ENCODE measurements around the gene PKP1. TPM values are rescaled to one million over a fixed set of nuclear protein-coding genes. Genes with fewer than 3 reads are reported as not detected.
"Not testable (repeated sequence)": the region's sequence is repeated elsewhere in the genome, so short reads cannot be mapped to it uniquely, and the experiment has no call there.

PKP1 gene, protein sequence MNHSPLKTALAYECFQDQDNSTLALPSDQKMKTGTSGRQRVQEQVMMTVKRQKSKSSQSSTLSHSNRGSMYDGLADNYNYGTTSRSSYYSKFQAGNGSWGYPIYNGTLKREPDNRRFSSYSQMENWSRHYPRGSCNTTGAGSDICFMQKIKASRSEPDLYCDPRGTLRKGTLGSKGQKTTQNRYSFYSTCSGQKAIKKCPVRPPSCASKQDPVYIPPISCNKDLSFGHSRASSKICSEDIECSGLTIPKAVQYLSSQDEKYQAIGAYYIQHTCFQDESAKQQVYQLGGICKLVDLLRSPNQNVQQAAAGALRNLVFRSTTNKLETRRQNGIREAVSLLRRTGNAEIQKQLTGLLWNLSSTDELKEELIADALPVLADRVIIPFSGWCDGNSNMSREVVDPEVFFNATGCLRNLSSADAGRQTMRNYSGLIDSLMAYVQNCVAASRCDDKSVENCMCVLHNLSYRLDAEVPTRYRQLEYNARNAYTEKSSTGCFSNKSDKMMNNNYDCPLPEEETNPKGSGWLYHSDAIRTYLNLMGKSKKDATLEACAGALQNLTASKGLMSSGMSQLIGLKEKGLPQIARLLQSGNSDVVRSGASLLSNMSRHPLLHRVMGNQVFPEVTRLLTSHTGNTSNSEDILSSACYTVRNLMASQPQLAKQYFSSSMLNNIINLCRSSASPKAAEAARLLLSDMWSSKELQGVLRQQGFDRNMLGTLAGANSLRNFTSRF
- not detected in 2 replicates for total RNA-seq
- long read RNA-seq: 0 reads

DNA sequence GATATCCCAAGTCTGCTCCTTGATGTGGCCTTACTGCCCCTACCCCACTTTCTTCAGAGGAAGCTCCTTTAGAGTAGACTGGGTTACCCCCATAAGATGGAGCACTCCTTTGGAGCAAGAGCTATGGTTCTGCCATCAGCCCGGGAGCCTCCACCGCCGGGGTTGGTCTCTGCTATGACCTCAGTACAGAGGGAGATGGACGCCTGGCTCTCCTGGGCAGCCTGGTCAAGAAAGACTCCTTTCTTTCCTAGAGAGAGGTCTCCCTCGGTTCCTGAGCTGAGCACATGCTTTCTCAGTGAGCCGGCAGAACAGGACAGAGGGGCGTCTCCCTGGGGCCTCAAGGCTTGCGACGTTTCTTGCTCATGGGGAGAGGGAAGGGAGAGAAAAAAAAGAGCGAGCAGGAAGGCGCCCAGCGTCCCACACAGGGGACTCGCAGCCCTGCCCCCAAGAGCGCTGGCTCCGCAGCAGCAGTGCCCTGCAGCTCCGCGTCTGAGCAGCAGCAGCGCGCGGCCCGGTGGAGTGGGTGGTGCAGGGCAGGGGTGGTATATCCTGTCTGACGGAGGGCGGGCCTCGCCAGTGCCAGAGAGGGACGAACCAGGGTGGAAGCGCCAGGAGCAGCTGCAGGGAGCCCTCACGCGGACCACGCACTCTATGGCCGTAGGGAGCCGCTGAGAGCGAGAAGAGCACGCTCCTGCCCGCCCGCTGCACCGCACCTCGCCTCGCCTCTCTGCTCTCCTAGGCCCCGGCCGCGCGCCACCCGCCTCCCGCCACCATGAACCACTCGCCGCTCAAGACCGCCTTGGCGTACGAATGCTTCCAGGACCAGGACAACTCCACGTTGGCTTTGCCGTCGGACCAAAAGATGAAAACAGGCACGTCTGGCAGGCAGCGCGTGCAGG is at the start of gene PKP1:
Gene PKP1 (plus strand): TSS at position 576 of the 899 bp plus-strand sequence. CDS start 197 bp downstream, at position 773.
- no peak within 1 kb of the TSS for H3K4me3 Mint-ChIP-seq
- no peaks in the 10 kb centered on the region for H3K36me3 Mint-ChIP-seq (ENCODE audit: low read depth)

GRCh38 chr1:201239646-201240045 is 43.7 kb upstream of the PKP1 start:
- not testable (repeated sequence) for DNase-seq (ENCODE audit: low read depth, low spot score); H3K27me3 Mint-ChIP-seq (ENCODE audit: low read depth)

More for the DNA sequence above, at the start of gene PKP1:
- Mint-ChIP-seq H3K27ac (ENCODE audit: unreplicated experiment) (no peak within 1 kb of the TSS), H3K9me3 (no peaks in the 10 kb centered on the region), H3K27me3 (ENCODE audit: low read depth) (peaks cover 14% of the 10 kb centered on the region), H3K4me1 (peaks cover 12% of the 10 kb centered on the region)
- TF ChIP-seq, protein P1, sequence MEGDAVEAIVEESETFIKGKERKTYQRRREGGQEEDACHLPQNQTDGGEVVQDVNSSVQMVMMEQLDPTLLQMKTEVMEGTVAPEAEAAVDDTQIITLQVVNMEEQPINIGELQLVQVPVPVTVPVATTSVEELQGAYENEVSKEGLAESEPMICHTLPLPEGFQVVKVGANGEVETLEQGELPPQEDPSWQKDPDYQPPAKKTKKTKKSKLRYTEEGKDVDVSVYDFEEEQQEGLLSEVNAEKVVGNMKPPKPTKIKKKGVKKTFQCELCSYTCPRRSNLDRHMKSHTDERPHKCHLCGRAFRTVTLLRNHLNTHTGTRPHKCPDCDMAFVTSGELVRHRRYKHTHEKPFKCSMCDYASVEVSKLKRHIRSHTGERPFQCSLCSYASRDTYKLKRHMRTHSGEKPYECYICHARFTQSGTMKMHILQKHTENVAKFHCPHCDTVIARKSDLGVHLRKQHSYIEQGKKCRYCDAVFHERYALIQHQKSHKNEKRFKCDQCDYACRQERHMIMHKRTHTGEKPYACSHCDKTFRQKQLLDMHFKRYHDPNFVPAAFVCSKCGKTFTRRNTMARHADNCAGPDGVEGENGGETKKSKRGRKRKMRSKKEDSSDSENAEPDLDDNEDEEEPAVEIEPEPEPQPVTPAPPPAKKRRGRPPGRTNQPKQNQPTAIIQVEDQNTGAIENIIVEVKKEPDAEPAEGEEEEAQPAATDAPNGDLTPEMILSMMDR (conservative IDR thresholded peaks at IDR 0.05): no peak
- DNase-seq (ENCODE audit: low read depth, low spot score): peak; percentile 23

DNA sequence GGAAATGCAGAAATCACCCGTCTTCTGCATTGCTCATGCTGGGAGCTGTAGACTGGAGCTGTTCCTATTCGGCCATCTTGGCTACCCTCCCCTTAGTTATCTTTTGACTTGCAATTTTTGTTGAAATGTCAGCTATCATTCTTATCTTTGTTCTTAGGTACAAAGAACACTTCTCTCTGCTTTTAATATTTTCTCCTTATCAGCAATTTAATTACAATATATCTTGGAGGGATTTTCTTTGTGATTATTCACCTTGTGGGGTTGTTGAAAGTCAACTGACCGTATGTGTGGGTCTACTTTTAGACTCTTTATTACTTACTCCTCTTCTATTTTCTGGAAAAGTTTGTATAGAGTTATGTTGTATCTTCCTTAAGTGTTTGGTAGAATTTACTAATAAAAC is 43.1 kb upstream of the PKP1 start:
- peaks cover 5% of the 10 kb centered on the region for H3K4me1 Mint-ChIP-seq
- H3K9me3 Mint-ChIP-seq: no peaks in the 10 kb centered on the region
- no peak overlapping the region for H3K4me3 Mint-ChIP-seq
- H3K36me3 Mint-ChIP-seq (ENCODE audit: low read depth): peaks cover 4% of the 10 kb centered on the region
- DNase-seq (ENCODE audit: low read depth, low spot score): no peak
- no peak overlapping the region for H3K27ac Mint-ChIP-seq (ENCODE audit: unreplicated experiment)
- H3K27me3 Mint-ChIP-seq (ENCODE audit: low read depth): peaks cover 4% of the 10 kb centered on the region
- TF ChIP-seq, protein P1 (conservative IDR thresholded peaks at IDR 0.05): no peak

More at GRCh38 chr1:201239646-201240045, 43.7 kb upstream of the PKP1 start:
- not testable (repeated sequence) for H3K36me3 Mint-ChIP-seq (ENCODE audit: low read depth); H3K4me1 Mint-ChIP-seq; H3K27ac Mint-ChIP-seq (ENCODE audit: unreplicated experiment); H3K4me3 Mint-ChIP-seq; H3K9me3 Mint-ChIP-seq

GRCh38 chr1:201241736-201242135 is 41.6 kb upstream of the PKP1 start:
- Mint-ChIP-seq H3K27ac (ENCODE audit: unreplicated experiment) (no peak overlapping the region), H3K9me3 (no peaks in the 10 kb centered on the region), H3K27me3 (ENCODE audit: low read depth) (peaks cover 4% of the 10 kb centered on the region), H3K4me3 (no peak overlapping the region), H3K4me1 (peaks cover 5% of the 10 kb centered on the region), H3K36me3 (ENCODE audit: low read depth) (peaks cover 4% of the 10 kb centered on the region)
- no peak for DNase-seq (ENCODE audit: low read depth, low spot score)
- TF ChIP-seq, protein P1 (conservative IDR thresholded peaks at IDR 0.05): no peak

DNA sequence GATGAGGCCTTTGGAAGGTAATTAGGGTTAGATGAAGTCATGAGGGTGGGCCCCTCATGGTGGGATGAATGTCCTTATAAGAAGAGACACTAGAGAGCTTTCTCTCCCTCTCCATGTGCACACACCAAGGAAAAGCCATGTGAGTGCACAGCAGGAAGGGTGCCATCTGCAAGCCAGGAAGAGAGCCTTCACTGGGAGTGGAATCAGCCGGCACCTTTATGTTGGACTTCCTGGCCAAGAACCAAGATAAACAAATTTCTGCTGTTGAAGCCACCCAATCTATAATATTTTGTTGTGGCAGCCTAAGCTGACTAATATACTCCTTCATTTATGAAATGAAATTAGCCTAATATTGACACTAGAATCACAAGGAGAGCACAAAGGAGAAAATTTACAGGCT is 38.2 kb upstream of the PKP1 start:
- Mint-ChIP-seq H3K27ac (ENCODE audit: unreplicated experiment) (no peak overlapping the region), H3K4me3 (no peak overlapping the region), H3K36me3 (ENCODE audit: low read depth) (peaks cover 2% of the 10 kb centered on the region), H3K27me3 (ENCODE audit: low read depth) (no peaks in the 10 kb centered on the region), H3K4me1 (peaks cover 5% of the 10 kb centered on the region), H3K9me3 (no peaks in the 10 kb centered on the region)
- TF ChIP-seq, protein P1 (conservative IDR thresholded peaks at IDR 0.05): no peak
- no peak for DNase-seq (ENCODE audit: low read depth, low spot score)

Measured in neural crest cell (in vitro differentiated cells).